CD8-positive, alpha-beta memory T cell (primary cell): Measurements from ENCODE around the gene DAGLB. TPM values are rescaled to one million over a fixed set of nuclear protein-coding genes. Genes with fewer than 3 reads are reported as not detected.

Experiments used
- CTCF ChIA-PET: fragments of 350-600 bp; sonication (Branson Sonifier 250); formaldehyde crosslinking; loops from one replicate; lab custom pipeline; 2021; ENCODE audit warnings: antibody characterized with exemption; lab: Charles Lee
- POLR2A ChIA-PET: fragments of 350-600 bp; sonication (Branson Sonifier 250); formaldehyde crosslinking; loops from one replicate; lab custom pipeline; 2021; ENCODE audit warnings: antibody characterized with exemption; lab: Charles Lee
- DNase-seq, 5 donors: peaks; one replicate each; pipeline versions ENCODE4 v3.0.0 to v3.0.0-alpha.2; 2020 to 2022; ENCODE audit warnings: mixed read lengths in 1 of 5
- H3K27ac ChIP-seq: one replicate; pipeline ENCODE4 v1.7.0; 2013; ENCODE audit warnings: low read depth, mild to moderate bottlenecking, low read length, moderate library complexity
- H3K27me3 ChIP-seq: 2 replicates; pipeline ENCODE4 v1.7.0; 2013; ENCODE audit warnings: low read length, mild to moderate bottlenecking; ENCODE audit not compliant: insufficient read depth, poor library complexity, severe bottlenecking
- H3K36me3 ChIP-seq: 2 replicates; pipeline ENCODE4 v1.7.0; 2013; ENCODE audit warnings: mild to moderate bottlenecking, low read length, moderate library complexity; ENCODE audit not compliant: insufficient read depth
- H3K4me1 ChIP-seq: 2 replicates; pipeline ENCODE4 v1.7.0; 2013; ENCODE audit warnings: mild to moderate bottlenecking, low read length, moderate library complexity; ENCODE audit not compliant: insufficient read depth
- H3K4me3 ChIP-seq: 2 replicates; pipeline ENCODE4 v1.7.0; 2013; ENCODE audit warnings: mild to moderate bottlenecking, low read length
- H3K9me3 ChIP-seq: 2 replicates; pipeline ENCODE4 v1.7.0; 2013; ENCODE audit warnings: mild to moderate bottlenecking, low read length
- H3K27ac Mint-ChIP-seq, 8 donors: one replicate each; pipeline ENCODE4 v1.8.0; 2020 to 2021; ENCODE audit warnings: mixed read lengths in 8 of 8, mild to moderate bottlenecking in 6 of 8, inconsistent platforms in 3 of 8, moderate library complexity in 3 of 8
- H3K27me3 Mint-ChIP-seq, 2 donors: one replicate each; pipeline ENCODE4 v1.8.0; 2020 to 2021; ENCODE audit warnings: mixed read lengths in 2 of 2, mild to moderate bottlenecking in 1 of 2, moderate library complexity in 1 of 2
- H3K36me3 Mint-ChIP-seq, 3 donors: one replicate each; pipeline ENCODE4 v1.8.0; 2020 to 2021; ENCODE audit warnings: mixed read lengths in 3 of 3, inconsistent platforms in 1 of 3, mild to moderate bottlenecking in 1 of 3
- H3K4me1 Mint-ChIP-seq, 3 donors: one replicate each; pipeline ENCODE4 v1.8.0; 2020 to 2021; ENCODE audit warnings: mixed read lengths in 3 of 3, inconsistent platforms in 1 of 3, mild to moderate bottlenecking in 1 of 3
- H3K4me3 Mint-ChIP-seq, 7 donors: one replicate each; pipeline ENCODE4 v1.8.0; 2020 to 2021; ENCODE audit warnings: mixed read lengths in 7 of 7, mild to moderate bottlenecking in 6 of 7, moderate library complexity in 4 of 7, inconsistent platforms in 2 of 7
- H3K9me3 Mint-ChIP-seq, 5 donors: one replicate each; pipeline ENCODE4 v1.8.0; 2020 to 2022; ENCODE audit warnings: mixed read lengths in 5 of 5, mild to moderate bottlenecking in 3 of 5, moderate library complexity in 2 of 5, inconsistent platforms in 1 of 5
- polyA plus RNA-seq: library from polyadenylated mRNA; unstranded; fragments of 300-500 nt; fragmentation: Illumina TruSeq; gene quantifications from one replicate; pipeline ENCODE4 v1.2.3, GENCODE V29; 2021
- total RNA-seq, 2 experiments: library from RNA; stranded (reverse); gene quantifications; one replicate each; pipeline ENCODE4 v1.2.3, GENCODE V29; 2021

Gene DAGLB
- 10 to 100 TPM; 16.1 to 16.4 TPM for total RNA-seq
- 9.7 TPM for polyA plus RNA-seq

DNA sequence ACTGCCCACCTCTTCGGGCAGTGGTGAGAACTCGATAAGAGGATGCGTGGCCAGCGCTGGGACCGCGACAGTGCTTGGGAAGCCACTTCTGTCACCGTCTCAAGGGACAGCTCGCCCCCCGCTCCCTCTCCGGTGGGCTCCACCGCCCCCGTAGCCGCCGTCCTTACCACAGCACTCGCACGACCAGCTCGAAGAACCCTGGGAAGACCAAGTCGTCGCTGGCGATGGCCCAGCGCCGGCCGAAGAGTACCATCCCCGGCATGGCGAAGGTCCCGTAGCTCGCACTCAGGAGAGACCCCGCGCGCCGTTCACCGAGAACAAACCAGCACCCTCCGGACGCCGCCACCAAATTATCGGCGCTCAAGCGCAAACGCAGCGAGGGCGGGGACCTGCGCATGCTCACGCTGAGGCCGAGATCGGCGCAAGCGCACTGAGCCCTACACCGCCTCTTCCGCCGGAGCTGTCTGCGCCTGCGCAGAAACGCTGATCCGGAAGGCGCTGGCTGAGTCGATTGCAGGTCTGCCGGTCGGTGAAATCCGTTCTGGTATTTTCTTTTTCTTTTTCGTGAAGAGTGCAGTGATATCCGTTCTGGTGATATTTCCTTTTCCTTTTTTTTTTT lies at the start of gene DAGLB:
Gene DAGLB, minus strand, starts transcription at position 374 of the 619 bp plus-strand sequence. Its CDS starts 112 bp downstream, at position 262.
- Histone ChIP-seq H3K4me1 (peaks cover 7% of the 10 kb centered on the region), H3K27me3 (no peaks in the 10 kb centered on the region), H3K36me3 (peaks cover 10% of the 10 kb centered on the region), H3K4me3 (peak within 1 kb of the TSS; percentile 97), H3K27ac (peak within 1 kb of the TSS; percentile 85), H3K9me3 (no peaks in the 10 kb centered on the region)
- peak within 1 kb of the TSS; percentile 90 to 99 (median 96) for H3K27ac Mint-ChIP-seq
- peak; percentile 94 to 96 (median 95) for DNase-seq
- peak within 1 kb of the TSS; percentile 88 to 100 (median 93) for H3K4me3 Mint-ChIP-seq
- ChIA-PET POLR2A (interaction anchor here (0.6 to 0.7 kb wide), 4 partner anchors 19 to 667 kb away, joined by 3 to 10 read pairs (median 5); no protein-coding TSS in a partner anchor), CTCF (interaction anchor here (0.6 to 1.5 kb wide), 4 partner anchors 11 to 177 kb away, joined by 3 to 6 read pairs (median 3); no protein-coding TSS in a partner anchor)
- H3K4me1 Mint-ChIP-seq = peaks cover 28 to 43% (median 32%) of the 10 kb centered on the region in 3 donors
- H3K36me3 Mint-ChIP-seq = peaks cover 0 to 39% (median 13%) of the 10 kb centered on the region in 3 donors
- peaks cover 0 to 3% of the 10 kb centered on the region in 2 donors for H3K27me3 Mint-ChIP-seq
- no peaks in the 10 kb centered on the region for H3K9me3 Mint-ChIP-seq

GRCh38 chr7:6497637-6497905 lies 49.8 kb upstream of the DAGLB start:
- ChIA-PET POLR2A (no interaction called here), CTCF (no interaction called here)
- H3K9me3 ChIP-seq = no peaks in the 10 kb centered on the region
- Mint-ChIP-seq H3K9me3 (no peaks in the 10 kb centered on the region), H3K27me3 (peaks cover 1 to 3% of the 10 kb centered on the region in 2 donors), H3K27ac (no peak overlapping the region), H3K4me3 (no peak overlapping the region), H3K4me1 (no peaks in the 10 kb centered on the region), H3K36me3 (no peaks in the 10 kb centered on the region)
- H3K36me3 ChIP-seq = no peaks in the 10 kb centered on the region
- H3K4me3 ChIP-seq = no peak overlapping the region
- no peak overlapping the region for H3K27ac ChIP-seq
- H3K4me1 ChIP-seq = no peaks in the 10 kb centered on the region
- DNase-seq = no peak
- H3K27me3 ChIP-seq = no peaks in the 10 kb centered on the region

GRCh38 chr7:6496842-6497636 lies 49.3 kb upstream of the DAGLB start:
- CTCF ChIA-PET = no interaction called here
- DNase-seq = peak in 1 of 5 donors; percentile 21
- Histone ChIP-seq H3K27me3 (no peaks in the 10 kb centered on the region), H3K36me3 (no peaks in the 10 kb centered on the region), H3K9me3 (no peaks in the 10 kb centered on the region), H3K4me3 (no peak overlapping the region), H3K4me1 (no peaks in the 10 kb centered on the region), H3K27ac (no peak overlapping the region)
- Mint-ChIP-seq H3K27ac (no peak overlapping the region), H3K9me3 (no peaks in the 10 kb centered on the region), H3K4me3 (no peak overlapping the region), H3K27me3 (peaks cover 2 to 3% of the 10 kb centered on the region in 2 donors), H3K36me3 (no peaks in the 10 kb centered on the region), H3K4me1 (no peaks in the 10 kb centered on the region)
- POLR2A ChIA-PET = no interaction called here

GRCh38 chr7:6495597-6496262 lies 48.0 kb upstream of the DAGLB start:
- no peaks in the 10 kb centered on the region for H3K9me3 ChIP-seq
- no peaks in the 10 kb centered on the region for H3K36me3 ChIP-seq
- CTCF ChIA-PET = no interaction called here
- no peaks in the 10 kb centered on the region for H3K9me3 Mint-ChIP-seq
- H3K27me3 Mint-ChIP-seq = peaks cover 3 to 7% of the 10 kb centered on the region in 2 donors
- H3K4me1 ChIP-seq = no peaks in the 10 kb centered on the region
- H3K27ac ChIP-seq = no peak overlapping the region
- H3K27ac Mint-ChIP-seq = peak overlapping the region in 1 of 8 donors; percentile 43
- no peak overlapping the region for H3K4me3 Mint-ChIP-seq
- H3K4me3 ChIP-seq = no peak overlapping the region
- no peak for DNase-seq
- H3K36me3 Mint-ChIP-seq = no peaks in the 10 kb centered on the region
- POLR2A ChIA-PET = no interaction called here
- H3K27me3 ChIP-seq = no peaks in the 10 kb centered on the region
- H3K4me1 Mint-ChIP-seq = no peaks in the 10 kb centered on the region

GRCh38 chr7:6494365-6494764 lies 46.6 kb upstream of the DAGLB start:
- H3K4me3 Mint-ChIP-seq = no peak overlapping the region
- DNase-seq = no peak
- H3K27ac Mint-ChIP-seq = no peak overlapping the region
- H3K36me3 Mint-ChIP-seq = no peaks in the 10 kb centered on the region
- H3K9me3 ChIP-seq = no peaks in the 10 kb centered on the region
- no peaks in the 10 kb centered on the region for H3K36me3 ChIP-seq
- ChIA-PET CTCF (no interaction called here), POLR2A (no interaction called here)
- H3K4me1 Mint-ChIP-seq = no peaks in the 10 kb centered on the region
- H3K4me3 ChIP-seq = no peak overlapping the region
- H3K27me3 Mint-ChIP-seq = peaks cover 3 to 7% of the 10 kb centered on the region in 2 donors
- no peak overlapping the region for H3K27ac ChIP-seq
- H3K4me1 ChIP-seq = no peaks in the 10 kb centered on the region
- H3K27me3 ChIP-seq = no peaks in the 10 kb centered on the region
- H3K9me3 Mint-ChIP-seq = no peaks in the 10 kb centered on the region

DNA sequence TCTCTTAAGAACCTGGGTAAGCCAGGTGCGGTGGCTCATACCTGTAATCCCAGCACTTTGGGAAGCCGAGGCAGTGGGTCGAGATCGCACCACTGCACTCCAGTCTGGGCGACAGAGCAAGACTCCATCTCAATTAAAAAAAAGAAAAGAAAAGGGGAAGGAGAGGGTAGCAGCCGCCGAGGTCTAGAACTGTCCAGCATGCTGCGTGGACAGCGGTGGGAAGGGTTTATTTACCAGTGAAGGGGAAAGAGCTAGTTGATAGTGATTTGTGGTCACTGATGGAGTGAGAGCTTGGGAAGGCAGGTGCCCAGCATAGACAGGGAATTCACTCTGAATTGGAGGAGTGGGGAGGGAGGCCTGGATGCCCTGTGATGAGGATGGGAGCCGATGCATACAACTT lies 43.4 kb upstream of the DAGLB start:
- Mint-ChIP-seq H3K4me1 (no peaks in the 10 kb centered on the region), H3K4me3 (no peak overlapping the region), H3K36me3 (no peaks in the 10 kb centered on the region), H3K27me3 (peaks cover 3 to 7% of the 10 kb centered on the region in 2 donors), H3K27ac (peak overlapping the region in 1 of 8 donors; percentile 36), H3K9me3 (no peaks in the 10 kb centered on the region)
- Histone ChIP-seq H3K4me3 (no peak overlapping the region), H3K27ac (no peak overlapping the region), H3K27me3 (no peaks in the 10 kb centered on the region), H3K9me3 (no peaks in the 10 kb centered on the region), H3K4me1 (no peaks in the 10 kb centered on the region), H3K36me3 (no peaks in the 10 kb centered on the region)
- ChIA-PET CTCF (no interaction called here), POLR2A (no interaction called here)
- no peak for DNase-seq

DNA sequence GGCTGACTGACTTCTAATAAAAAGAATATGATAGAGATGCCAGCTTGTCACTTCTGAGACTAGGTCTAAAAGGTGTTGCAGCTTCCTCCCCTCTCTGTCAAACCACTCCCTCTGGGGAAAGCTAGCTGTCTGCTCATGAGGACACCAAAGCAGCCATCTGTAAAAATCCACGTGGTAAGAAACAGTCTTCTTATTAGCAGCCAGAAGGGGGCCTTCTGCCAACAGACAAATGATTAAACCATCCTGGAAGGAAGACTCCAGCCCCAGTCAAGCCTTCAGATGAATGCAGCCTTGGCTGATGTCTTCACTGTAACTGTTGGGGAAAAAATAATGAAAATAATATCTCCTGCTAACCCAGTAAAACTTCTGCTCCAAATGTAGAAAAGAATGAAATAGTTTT lies 41.9 kb upstream of the DAGLB start:
- H3K27ac Mint-ChIP-seq = peak overlapping the region in 1 of 8 donors; percentile 23

GRCh38 chr7:6487184-6487545 lies 39.4 kb upstream of the DAGLB start:
- H3K27me3 Mint-ChIP-seq = peaks cover 2 to 3% of the 10 kb centered on the region in 2 donors
- peaks cover 16 to 22% (median 18%) of the 10 kb centered on the region in 3 donors for H3K4me1 Mint-ChIP-seq
- H3K9me3 ChIP-seq = no peaks in the 10 kb centered on the region
- H3K4me1 ChIP-seq = peaks cover 13% of the 10 kb centered on the region
- H3K36me3 ChIP-seq = no peaks in the 10 kb centered on the region
- no peak for DNase-seq
- no peak overlapping the region for H3K4me3 ChIP-seq
- H3K9me3 Mint-ChIP-seq = no peaks in the 10 kb centered on the region
- peaks cover 0 to 8% (median 0%) of the 10 kb centered on the region in 3 donors for H3K36me3 Mint-ChIP-seq
- ChIA-PET CTCF (no interaction called here), POLR2A (no interaction called here)
- H3K4me3 Mint-ChIP-seq = peak overlapping the region in 2 of 7 donors; percentile 58 to 61
- no peak overlapping the region for H3K27ac ChIP-seq
- no peaks in the 10 kb centered on the region for H3K27me3 ChIP-seq
- H3K27ac Mint-ChIP-seq = no peak overlapping the region

More for the DNA sequence above, 41.9 kb upstream of the DAGLB start:
- H3K27ac ChIP-seq = no peak overlapping the region
- no peak overlapping the region for H3K4me3 ChIP-seq
- Mint-ChIP-seq H3K36me3 (no peaks in the 10 kb centered on the region), H3K4me3 (no peak overlapping the region), H3K27me3 (peaks cover 3 to 7% of the 10 kb centered on the region in 2 donors), H3K4me1 (peaks cover under 1 to 5% (median 2%) of the 10 kb centered on the region in 3 donors), H3K9me3 (no peaks in the 10 kb centered on the region)
- CTCF ChIA-PET = no interaction called here
- no peaks in the 10 kb centered on the region for H3K36me3 ChIP-seq
- DNase-seq = no peak
- POLR2A ChIA-PET = no interaction called here
- H3K27me3 ChIP-seq = no peaks in the 10 kb centered on the region
- no peaks in the 10 kb centered on the region for H3K9me3 ChIP-seq
- H3K4me1 ChIP-seq = peaks cover 3% of the 10 kb centered on the region
